Testis (tissue), 3 donors: Measurements from ENCODE around the gene PPARA. TPM values are rescaled to one million over a fixed set of nuclear protein-coding genes. Genes with fewer than 3 reads are reported as not detected.

Source experiments
- DNase-seq: peaks from one replicate; pipeline ENCODE4 v3.0.0-alpha.2; 2019
- H3K27ac ChIP-seq, 2 donors: fragments of 200-600 bp; sonication (generic); one replicate each; pipeline ENCODE4 v1.5.1; 2019
- H3K27me3 ChIP-seq: fragments of 200-600 bp; sonication (generic); one replicate; pipeline ENCODE4 v1.5.1; 2019
- H3K36me3 ChIP-seq: fragments of 200-600 bp; sonication (generic); one replicate; pipeline ENCODE4 v1.5.1; 2017; ENCODE audit warnings: low read depth; ENCODE audit errors: missing control alignments
- H3K4me1 ChIP-seq: fragments of 200-600 bp; sonication (generic); one replicate; pipeline ENCODE4 v1.5.1; 2019
- H3K4me3 ChIP-seq, 2 donors: fragments of 200-600 bp; sonication (generic); one replicate each; pipeline ENCODE4 v1.5.1; 2017 to 2019
- H3K9me3 ChIP-seq: fragments of 200-600 bp; sonication (generic); one replicate; pipeline ENCODE4 v1.5.1; 2017
- CTCF ChIP-seq, 3 experiments: fragments of 450-650 bp in 2 of 3; fragments of 200-600 bp in 1 of 3; sonication (generic) in 1 of 3; IDR thresholded peaks; one replicate each; pipeline ENCODE4 v1.5.1; 2016 to 2019; ENCODE audit warnings: antibody characterized with exemption in 3 of 3, mild to moderate bottlenecking in 2 of 3, moderate library complexity in 1 of 3
- POLR2A ChIP-seq: fragments of 450-650 bp; IDR thresholded peaks from one replicate; pipeline ENCODE4 v1.6.1; 2017; ENCODE audit warnings: antibody characterized with exemption, mild to moderate bottlenecking, moderate library complexity
- WGBS, 2 donors: methylation state at CpG; one replicate each; pipeline ENCODE4 v1.1.5; 2018; 5-methylcytosine and 5-hydroxymethylcytosine counted together
- intact Hi-C: fragments of 100-400 bp; cut with DNase I; formaldehyde crosslinking; loops from one replicate; pipeline ENCODE4 v1.15.1; 2023; ENCODE audit warnings: low total_unique reads
- polyA plus RNA-seq: library from polyadenylated mRNA; stranded (reverse); fragments of 350-450 nt; fragmentation: Illumina TruSeq; extraction: RNeasy Lipid Tissue Mini Kit (QIAGEN cat#74804); gene quantifications from one replicate; pipeline ENCODE4 v1.2.3, GENCODE V29; 2014; ENCODE audit warnings: low read depth, low replicate concordance; ENCODE audit not compliant: insufficient read depth
- total RNA-seq, 2 donors: library from RNA; depleted of rRNA; stranded (reverse); fragments of >200 nt; gene quantifications; one replicate each; pipeline ENCODE4 v1.2.3, GENCODE V29; 2016

Gene PPARA
- total and polyA plus RNA-seq, 3 donors from 2014 or later, result 4.8 to 19.9 (median 18.1) TPM

GRCh38 chr22:46281866-46282678 is 131.7 kb downstream of the PPARA start:
- H3K4me1 ChIP-seq, result no peaks in the 10 kb centered on the region
- H3K36me3 ChIP-seq, result no peaks in the 10 kb centered on the region
- TF ChIP-seq CTCF (IDR thresholded peaks at IDR 0.05), result no peak
- no peak for TF ChIP-seq POLR2A
- no peaks in the 10 kb centered on the region for H3K9me3 ChIP-seq
- no peaks in the 10 kb centered on the region for H3K27me3 ChIP-seq
- WGBS, 2 donors, result 90 to 93% methylated on average over 9 to 13 of the region's 13 CpGs
- intact Hi-C loops, result no loop called here
- no peak for DNase-seq
- no peak overlapping the region for H3K4me3 ChIP-seq
- H3K27ac ChIP-seq, result no peak overlapping the region

GRCh38 chr22:46286006-46286405 is 135.7 kb downstream of the PPARA start:
- Histone ChIP-seq H3K27me3 (no peaks in the 10 kb centered on the region), H3K27ac (no peak overlapping the region), H3K4me1 (no peaks in the 10 kb centered on the region), H3K4me3 (no peak overlapping the region), H3K9me3 (no peaks in the 10 kb centered on the region), H3K36me3 (no peaks in the 10 kb centered on the region)
- DNase-seq, result no peak
- 95 to 98% methylated on average over 3 of the region's 3 CpGs for WGBS, 2 donors
- no peak for TF ChIP-seq POLR2A
- TF ChIP-seq CTCF (IDR thresholded peaks at IDR 0.05), result no peak
- intact Hi-C loops, result no loop called here

DNA sequence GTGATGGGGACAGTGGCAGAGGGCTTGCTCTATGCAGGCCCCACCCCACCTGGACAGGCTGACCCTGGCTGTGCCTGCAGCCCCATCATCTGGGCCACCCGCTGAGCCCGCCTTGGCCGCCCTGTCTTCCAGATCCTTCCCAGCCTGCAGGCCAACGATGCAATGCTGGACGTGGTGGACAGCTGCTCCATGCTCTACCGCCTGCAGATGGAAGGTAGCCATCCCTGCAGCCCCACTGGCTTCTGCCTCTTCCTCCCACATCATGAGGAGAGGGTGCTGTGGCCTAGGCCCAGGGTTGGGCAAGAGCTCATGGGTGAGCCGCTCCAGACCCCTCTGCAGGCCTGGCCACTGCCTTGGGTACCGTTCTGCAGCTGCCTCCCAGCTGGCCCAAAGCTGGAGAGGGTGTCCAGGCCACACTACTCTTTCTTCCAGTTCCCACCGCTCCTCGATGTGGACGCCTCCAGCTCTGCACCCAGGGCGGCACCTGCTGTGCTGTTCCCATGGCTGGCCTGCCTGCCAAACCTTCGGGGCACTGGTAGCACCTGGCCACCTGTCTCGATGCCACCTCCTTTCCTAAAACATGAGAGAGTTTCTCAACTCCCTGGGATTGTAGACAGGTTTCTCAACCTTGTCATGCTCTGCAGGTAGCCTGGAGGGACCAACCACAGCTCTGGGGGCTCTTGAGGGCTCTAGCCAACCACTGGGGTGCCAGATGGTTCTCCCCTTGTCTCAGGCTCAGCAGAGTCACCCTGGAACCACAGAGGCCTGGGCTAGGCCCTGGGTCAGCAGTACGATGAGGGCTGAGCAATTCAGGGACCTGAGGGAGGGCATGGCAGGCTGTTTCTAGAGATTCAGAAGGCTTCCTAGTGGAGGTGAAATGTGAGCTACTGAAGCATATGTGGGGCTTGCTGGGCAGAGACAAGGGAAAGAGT is 136.9 kb downstream of the PPARA start:
- no peak overlapping the region for H3K4me3 ChIP-seq
- TF ChIP-seq CTCF (IDR thresholded peaks at IDR 0.05) (no peak), POLR2A (no peak)

DNA sequence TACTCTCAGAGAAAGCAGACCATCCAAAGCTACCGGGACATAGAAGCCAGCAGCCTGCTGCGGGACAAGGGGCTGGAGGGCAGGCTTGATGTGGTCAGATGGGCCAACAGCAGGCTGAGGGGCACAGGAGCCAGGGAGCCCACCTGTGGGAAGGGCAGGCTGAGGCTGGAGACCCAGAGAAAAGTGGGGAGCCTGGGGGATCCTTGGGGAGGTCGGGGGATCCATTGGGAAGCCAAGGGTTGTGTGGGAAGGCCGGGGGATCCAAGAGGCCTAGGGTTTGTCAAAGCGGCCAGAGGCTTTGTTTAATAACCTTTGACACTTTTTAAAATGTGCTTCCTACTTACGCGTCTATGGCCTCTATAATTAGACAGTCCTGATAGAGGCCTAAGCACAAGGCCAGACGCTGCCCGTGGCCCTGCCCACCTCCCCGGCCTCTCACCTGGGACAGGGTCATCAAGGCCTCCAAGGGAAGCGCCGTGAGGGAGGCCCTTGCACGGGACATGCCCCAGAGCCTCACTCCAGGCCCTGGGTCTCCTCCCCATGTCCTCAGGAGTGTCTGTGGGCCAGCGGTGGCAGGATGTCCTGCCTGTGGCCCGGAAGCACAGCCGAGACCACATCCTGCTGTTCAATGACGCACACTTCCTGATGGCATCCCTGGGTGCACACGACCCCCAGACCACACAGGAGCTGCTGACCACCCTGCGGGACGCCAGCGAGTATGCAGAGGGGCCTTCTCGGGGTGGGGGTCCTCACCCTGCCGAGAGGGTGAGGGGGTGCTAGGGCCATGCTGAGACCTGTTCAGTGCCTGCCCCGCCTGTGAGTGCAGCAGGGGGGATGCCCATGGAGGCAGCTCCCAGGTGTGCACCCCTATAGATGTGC is 137.8 kb downstream of the PPARA start:
- Histone ChIP-seq H3K4me1 (no peaks in the 10 kb centered on the region), H3K27ac (no peak overlapping the region), H3K4me3 (no peak overlapping the region), H3K36me3 (no peaks in the 10 kb centered on the region), H3K27me3 (no peaks in the 10 kb centered on the region), H3K9me3 (no peaks in the 10 kb centered on the region)
- TF ChIP-seq POLR2A (no peak), CTCF (IDR thresholded peaks at IDR 0.05) (no peak)
- no peak for DNase-seq
- WGBS, 2 donors, result 74 to 88% methylated on average over 21 to 23 of the region's 24 CpGs
- intact Hi-C loops, result no loop called here

More for the DNA sequence above, 136.9 kb downstream of the PPARA start:
- Histone ChIP-seq H3K4me1 (no peaks in the 10 kb centered on the region), H3K36me3 (no peaks in the 10 kb centered on the region), H3K9me3 (no peaks in the 10 kb centered on the region), H3K27me3 (no peaks in the 10 kb centered on the region), H3K27ac (no peak overlapping the region)
- intact Hi-C loops, result no loop called here
- 89 to 95% methylated on average over 8 to 15 of the region's 15 CpGs for WGBS, 2 donors
- no peak for DNase-seq
